GM18861 (cell line): ENCODE measurements around the gene MTMR2.
"Not testable (repeated sequence)": the region's sequence is repeated elsewhere in the genome, so short reads cannot be mapped to it uniquely, and the experiment has no call there.

Experiments used
- ATAC-seq: cut with Tn5 transposase; IDR thresholded peaks from one replicate; pipeline ENCODE4 v1.9.1; 2021; ENCODE audit not compliant: unreplicated experiment

The MTMR2 gene

DNA sequence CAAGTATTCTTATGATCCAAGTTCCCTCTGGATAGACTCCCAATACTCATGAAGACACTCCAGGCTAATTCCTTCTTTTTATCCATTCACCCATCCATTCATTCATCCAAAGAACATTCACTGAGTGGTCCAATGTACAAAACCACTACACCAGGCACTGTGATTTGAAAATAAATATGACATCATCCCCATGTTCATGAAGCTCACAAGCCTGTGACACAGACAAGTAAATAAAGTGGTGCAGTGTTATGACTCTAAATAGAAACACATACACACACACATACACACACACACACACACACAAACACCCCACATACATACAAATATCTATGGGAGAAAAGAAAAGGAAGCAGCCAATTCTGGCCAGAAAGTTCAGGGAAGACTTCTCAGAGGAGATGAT, 35.5 kb downstream of the MTMR2 start:
- ATAC-seq, result no peak

DNA sequence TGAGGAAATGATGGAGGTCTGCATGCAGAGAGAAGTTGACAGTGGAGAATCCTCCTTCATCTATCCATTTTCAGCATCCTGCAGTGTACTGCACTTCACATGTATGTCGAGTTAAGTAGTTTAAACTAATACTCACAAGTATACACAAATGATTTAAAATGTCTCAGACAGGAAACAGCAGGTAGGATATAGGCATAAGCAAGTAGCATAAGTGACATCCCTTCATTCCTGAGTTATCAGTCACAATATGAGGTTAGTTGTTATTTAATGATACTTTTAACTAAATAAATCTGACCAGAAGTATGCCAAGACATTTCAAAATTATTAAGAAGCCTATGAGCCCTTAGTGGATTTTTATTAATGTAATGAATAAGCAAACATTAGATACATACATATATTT, 37.4 kb downstream of the MTMR2 start:
- no peak for ATAC-seq

DNA sequence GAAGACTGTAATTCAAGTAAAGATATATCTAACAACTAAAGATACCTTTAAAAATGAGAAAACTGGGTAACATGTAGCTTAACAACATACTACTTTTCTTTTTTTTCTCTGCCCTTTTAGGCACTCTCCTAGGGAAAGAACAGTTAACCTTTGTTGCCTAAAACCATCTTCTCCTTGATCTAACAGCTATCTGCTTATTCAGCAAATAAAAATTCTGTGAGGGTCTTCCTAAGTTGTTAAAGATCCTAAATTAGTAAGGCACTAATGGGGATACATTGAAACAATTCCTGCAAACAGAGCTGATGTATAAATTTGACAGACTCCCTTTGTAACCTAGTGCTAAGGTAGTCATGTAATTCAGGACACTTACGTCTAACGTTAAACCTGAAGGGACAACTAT, 39.1 kb downstream of the MTMR2 start:
- no peak for ATAC-seq

DNA sequence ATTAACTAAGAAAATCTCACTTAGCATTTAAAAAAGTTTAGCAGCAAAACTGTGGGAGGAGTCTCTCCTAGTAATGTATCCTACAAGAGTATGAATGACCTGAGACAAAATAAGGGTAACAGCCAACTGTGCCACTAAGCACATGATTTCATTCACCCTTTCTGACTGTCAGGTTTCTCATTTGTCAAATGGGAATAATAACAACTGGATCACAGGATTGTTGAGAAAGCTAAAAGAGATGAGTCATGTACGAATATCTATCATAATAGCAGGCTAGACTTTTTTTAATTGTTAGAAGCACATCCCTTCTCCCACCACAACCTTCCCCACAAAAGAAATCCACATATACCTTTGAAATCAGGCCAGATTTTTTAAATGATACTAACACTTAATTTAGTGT, 39.5 kb downstream of the MTMR2 start:
- no peak for ATAC-seq

DNA sequence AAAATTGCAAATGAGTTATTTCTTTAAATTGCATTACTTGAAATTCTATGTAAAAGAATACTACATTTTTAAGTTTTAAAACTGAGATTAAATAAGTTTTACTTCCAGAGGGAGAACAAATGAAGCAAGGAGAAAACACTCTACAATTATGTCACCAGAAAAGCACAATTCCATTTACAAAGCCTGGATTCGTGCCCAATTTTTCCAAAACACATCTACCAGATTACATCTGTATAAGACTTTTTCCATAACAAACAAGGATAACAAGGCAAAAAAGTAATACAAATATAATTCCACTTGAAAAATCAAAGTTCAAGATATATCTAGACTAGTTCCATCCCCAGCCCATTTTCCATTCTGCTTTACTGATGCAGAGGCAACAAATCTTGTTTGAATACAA, 40.5 kb downstream of the MTMR2 start:
- ATAC-seq, result no peak

DNA sequence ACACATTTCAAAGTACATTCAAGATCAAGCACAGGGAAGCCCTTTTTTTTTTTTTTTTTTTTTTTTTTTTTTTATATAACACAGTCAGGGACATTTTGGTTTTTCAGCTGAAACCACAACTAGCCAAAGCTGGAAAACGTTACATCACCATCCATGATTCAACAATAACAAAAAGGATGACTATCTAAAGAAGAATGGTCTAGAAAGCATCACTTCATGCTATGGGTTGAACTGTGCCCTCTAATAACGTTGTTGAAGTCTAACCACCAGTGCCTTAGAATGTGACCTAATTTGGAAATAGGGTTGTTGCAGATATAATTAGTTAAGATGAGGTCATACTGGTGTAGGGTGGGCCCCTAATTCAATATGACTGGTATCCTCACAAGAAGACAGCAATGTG, 46.6 kb downstream of the MTMR2 start:
- ATAC-seq, result no peak

DNA sequence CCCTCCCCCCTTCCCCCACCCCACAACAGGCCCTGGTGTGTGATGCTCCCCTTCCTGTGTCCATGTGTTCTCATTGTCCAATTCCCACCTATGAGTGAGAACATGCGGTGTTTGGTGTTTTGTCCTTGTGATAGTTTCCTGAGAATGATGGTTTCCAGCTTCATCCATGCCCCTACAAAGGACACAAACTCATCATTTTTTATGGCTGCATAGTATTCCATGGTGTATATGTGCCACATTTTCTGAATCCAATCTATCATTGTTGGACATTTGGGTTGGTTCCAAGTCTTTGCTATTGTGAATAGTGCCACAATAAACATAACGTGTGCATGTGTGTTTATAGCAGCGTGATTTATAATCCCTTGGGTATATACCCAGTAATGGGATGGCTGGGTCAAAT, 53.0 kb downstream of the MTMR2 start:
- ATAC-seq, result not testable (repeated sequence)

DNA sequence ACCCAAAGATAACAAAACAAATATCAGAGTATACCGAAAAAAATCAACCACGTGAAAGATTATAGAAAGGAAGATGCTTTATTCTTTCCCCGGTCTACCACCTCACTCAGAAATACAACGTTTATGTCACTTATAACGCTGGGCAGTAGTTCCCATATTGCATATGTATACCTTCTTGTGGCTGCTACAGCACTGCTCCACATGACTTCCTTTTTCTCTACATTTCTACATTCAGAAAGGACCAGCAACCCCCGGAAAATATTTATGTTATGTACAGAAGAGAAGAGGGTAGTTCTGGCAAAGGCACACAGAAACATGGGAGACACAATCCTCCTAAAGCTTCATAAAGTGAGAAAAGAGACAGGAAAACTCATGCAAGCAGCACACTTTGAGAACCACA, 56.8 kb downstream of the MTMR2 start:
- ATAC-seq, result no peak

DNA sequence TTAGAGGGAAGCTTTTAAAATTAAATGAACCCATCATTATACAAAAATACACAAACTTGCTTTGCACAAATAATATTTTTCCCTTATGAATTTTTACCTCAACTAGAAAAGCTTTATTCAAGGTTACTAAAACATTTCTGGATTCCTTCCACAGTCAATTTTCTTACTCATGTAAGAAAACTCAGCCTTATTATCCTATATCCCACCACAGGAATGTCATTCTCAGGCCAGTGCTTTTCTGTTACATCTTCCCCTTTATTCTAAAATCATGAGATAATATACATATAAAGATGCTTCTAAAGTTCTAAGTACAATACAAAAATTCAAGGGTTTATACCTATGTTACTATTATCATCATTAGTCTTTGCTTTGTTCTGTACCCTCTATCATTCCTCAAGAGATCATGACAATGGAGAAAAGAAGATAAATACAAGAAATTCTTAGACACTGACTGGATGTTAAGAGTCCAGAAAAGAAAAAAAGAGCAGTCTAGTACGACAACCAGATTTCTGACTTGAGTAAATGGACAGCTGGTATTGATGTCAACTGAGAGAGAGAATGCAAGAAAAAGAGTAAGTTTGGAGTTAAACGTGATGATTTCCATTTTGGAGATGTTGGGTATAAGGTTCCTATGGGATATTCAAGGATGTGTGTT, 60.3 kb downstream of the MTMR2 start:
- no peak for ATAC-seq

DNA sequence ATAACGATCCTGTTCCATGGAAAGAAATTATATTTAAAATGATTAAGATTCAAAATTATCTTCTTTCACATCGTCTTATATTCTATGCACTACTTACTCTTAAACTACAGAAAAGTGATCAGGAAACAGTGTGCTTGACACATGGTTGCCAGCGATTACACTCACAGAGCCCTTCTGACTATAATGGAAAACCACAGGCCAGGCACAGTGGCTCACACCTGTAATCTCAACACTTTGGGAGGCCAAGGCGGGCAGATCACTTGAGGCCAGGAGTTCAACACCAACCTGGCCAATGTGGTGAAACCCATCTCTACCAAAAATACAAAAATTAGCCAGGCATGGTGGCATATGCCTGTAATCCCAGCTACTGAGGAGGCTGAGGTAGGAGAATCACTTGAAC, 63.9 kb downstream of the MTMR2 start:
- ATAC-seq, result not testable (repeated sequence)

DNA sequence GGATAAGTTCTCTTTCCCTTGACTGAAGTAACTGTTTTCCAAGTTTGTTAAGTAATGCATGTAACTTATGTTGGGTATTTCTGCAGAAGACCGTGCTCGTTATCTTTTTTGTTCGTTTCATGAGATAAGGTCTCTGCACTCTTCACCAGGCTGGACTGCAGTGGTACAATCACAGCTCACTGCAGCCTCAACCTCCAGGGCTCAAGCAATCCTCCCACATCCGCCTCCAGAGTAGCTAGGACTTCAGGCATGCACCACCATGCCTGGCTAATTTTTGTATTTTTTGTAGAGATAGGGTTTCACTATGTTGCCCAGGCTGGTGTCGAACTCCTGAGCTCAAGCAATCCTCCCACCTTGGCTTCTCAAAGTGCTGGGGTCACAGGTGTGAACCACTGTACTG, 69.5 kb downstream of the MTMR2 start:
- not testable (repeated sequence) for ATAC-seq

DNA sequence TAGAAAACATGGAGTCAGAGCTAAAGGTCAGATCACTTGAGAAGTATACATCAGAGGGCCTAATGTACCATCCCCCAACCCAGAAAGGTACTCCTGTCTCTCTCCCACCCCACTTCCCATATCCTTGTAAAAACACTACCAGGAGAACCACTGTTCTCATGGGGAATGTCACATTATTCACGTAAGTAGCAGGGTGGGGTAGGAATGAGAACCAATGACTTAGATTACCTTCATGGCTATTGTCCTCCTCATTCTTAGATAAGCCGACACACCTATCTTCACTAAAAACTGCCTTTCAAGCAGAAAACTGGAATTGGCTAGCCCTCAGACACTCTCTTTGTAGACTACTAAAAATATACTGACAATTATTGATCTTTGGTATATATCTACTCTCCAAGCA, 70.0 kb downstream of the MTMR2 start:
- ATAC-seq, result no peak

DNA sequence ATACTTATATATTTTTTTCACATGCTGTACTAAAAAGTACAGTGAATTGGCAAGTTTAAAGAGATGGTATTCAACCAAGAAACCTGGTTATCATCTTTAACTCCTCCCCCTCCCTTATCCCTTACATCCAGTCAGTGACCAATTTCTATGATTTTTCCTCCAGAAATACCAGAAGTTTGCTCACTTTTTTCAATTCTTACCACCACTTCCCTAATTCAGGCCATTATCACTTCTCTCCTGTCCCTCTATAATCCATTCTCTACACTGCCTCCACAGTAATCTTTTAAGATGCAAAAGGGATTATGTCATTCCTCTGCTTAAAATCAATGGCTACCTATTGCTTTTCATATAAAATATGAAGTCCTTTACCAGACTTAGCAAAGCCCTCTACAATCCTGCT, 70.8 kb downstream of the MTMR2 start:
- ATAC-seq, result no peak

DNA sequence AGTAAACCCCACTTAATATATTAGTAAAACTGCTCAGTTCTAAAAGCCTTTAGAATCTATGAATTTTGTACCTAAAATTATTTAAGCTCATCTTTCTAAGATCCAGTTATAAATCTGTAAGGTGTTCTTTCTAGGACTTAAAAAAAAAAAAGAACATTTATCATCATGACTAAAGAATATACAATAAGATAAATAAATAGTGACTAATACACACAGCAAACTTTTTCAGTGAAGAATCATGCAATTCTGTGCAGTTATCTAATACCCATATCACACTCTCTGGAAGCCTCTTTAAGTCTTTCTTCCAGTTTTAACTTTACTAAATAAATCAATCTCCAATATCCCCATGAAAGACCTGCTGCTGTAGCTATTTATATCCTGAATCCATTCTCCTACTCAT, 73.8 kb downstream of the MTMR2 start:
- ATAC-seq, result no peak

DNA sequence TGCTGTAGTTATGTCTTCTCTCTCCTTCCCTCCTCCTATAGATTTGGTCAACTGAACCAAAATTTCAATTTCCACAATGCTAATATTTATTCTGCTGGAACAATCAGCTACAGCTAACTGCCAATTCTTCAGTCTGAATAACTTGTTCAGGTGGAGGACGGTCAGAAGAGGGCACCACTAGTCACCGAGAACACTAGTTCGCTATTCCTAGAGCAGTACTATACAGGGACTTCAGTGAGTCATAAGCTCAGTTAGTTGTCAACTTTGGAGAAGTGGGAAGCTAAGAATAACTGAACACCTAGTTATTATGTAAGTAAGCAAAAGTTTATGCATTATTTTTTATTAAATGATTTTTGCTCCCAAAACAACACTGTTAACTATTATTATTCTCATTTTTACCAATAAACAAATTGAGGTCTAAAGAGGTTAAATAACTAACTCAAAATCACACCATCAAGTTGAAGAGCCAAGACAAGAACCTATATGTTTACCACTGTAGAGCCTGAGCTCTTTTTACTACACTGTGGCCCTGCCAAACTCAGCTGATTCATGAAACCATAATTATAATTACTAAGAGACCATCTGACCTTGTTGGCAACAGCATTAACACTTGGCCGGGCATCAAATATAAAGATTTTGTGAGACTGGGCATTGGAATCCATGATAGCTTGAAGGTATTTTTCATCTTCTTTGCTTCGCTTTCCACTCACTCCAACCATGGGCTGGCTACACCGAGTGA, 74.7 kb downstream of the MTMR2 start:
- ATAC-seq, result peak; percentile 52

DNA sequence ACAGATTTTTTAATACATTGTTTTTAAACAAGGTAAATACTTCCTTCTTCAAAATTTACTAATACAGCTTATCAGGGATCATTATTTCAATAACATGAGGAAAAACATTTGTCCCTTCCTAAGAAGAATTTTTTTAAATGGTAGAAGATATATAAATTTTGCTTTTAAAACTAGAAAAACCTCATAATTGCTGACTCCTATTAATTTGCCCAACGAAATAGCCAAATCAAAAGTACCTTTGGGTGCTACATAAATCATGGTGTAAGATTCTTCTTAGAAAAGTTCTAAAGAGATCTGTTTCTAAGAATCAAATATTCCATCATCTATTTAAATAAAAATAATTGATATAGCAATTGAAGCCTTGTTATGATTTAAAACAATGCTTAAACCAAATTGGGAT, 78.7 kb downstream of the MTMR2 start:
- ATAC-seq, result no peak

DNA sequence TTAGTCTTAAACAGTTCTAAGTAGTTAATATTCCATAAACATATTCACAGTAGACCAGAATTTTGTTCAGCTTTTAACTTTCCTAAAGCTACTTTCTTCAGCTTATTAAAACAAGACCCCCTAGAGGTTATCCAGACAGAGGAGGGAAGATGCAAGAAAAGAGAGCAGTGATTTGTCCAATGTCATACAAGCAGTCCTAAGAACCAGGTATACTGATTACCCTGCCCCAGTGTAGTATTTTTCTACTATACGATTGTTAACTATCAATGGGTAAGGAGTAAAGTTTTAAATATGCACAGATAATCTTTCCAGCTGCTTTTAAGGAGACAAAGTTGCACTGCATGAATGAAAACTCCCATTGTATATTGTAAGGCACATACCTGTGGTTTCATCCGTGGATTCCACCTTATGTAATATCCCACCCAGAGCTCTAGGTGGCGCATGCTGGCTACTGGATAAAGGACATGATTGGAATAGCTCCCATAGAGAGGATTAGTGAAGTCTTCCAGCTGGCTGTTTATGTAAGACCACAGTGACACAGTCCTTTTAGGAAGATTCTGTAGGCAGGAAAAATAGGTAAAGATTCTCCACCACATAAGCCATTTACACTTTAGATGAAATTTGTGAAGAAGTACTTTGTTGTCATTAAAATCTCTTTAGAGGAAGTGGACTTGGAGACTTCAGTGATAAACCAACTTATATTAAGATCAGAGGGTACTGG, 88.0 kb downstream of the MTMR2 start:
- ATAC-seq, result peak; percentile 81

DNA sequence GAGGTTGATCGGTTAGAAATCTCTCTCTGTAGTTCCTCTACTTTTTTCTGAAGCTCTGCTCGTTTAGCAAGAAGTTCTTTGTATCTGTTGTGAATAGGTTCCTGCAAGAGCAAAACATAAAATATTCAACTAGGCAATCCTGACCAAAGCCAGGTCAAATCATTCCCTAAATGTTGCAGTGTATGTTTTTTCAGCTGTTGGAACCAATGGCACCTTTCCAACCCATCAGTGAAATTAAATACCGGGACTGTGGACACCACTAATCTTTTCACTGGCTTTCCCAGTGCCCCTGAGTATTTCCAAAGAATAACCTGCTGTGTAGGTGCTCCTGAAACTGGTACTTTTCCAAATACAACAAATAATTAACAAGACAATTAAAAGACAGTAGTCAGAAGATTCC, 88.6 kb downstream of the MTMR2 start:
- ATAC-seq, result no peak

DNA sequence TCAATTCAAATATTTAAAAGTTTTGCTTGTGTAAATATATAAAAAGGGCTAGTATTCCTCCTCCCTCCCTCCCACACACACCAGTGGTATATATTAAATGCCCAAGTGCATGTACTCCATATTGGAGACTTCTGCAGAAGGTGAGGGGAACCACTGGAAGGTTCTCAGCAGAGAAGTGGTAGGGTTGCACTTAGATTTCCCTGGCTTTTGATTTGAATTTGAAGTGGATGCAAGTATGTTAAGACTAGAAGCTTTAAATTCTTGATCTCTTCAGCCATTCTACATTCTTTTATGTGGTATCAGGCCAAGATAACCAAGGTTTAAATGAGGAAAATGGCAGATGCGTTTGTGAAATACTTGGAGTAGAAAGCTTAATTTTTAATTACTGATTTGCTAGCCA, 90.5 kb downstream of the MTMR2 start:
- ATAC-seq, result no peak

DNA sequence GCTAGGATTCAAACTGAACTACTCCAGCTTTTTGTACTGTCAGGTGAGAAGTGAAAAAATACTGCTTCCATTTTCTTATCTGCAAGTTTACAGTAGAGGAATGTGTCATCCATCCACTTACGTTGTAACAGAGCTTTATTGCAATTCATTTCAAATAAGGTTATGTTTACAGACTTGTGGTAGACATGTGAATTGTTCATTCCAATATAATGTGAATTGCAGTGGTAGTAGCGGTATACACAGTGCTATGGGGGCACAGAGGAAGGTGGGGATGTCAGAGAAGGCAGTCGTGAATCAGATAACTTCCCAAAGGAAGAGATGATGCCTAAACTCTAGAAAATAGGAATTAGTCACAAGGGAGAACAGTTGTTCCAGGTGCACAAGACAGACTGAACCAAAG, 91.1 kb downstream of the MTMR2 start:
- no peak for ATAC-seq

DNA sequence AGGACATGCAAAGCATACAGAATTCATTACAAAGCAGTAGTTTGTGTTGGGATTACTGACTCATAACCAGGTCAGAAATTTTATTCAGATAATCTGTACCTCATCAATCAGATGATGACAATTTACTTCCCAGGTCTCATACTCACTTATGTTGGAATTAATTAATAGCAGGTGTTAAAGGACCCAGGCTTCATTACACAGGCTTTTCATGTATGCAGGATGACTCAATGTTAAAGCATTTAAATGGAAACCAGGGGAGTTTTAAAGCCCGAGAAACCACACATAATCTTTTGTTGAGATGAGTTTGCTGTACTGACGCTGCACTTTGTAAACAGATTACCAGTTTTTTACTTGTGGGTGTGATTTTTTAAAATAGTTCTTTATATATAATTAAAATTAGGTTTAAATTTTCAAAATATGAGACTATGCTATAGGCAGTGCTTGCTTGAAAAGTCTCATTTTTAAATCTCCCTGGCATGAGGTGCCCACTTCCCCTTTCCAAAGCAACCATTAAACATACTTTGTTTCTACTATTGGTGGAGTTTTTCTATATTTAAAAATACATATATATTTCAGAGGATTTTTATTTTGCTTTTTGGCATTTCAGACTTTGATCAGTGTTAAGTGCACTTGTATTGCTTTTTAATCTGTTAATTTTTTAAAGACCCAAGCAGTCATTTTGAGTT, 92.6 kb downstream of the MTMR2 start:
- ATAC-seq, result no peak
